Measurements from ENCODE around the gene PDPK1.
"Not testable (repeated sequence)": the region's sequence is repeated elsewhere in the genome, so short reads cannot be mapped to it uniquely, and the experiment has no call there.

The PDPK1 gene

DNA sequence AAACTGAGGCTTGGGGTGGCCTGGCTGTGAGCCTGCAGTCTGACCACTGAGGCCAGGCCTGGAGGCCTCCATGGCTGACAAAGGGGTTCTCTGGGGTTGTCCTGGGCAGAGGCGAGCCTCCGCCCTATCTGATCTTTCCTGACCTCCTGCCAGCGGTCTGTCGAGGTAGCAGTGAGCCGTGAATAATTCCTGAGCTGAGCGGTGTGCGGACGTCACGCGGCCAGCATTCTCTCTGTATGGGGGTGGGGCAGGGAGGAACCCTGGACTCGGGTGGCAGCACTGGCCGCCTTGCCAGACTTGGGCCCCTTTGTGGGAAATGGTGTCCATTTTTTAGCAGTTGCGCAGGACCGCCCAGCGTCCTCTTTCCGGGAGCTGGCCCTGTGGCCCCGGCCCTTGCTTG, 74.1 kb downstream of the PDPK1 start:
- DNase-seq (ENCODE audit: low read depth): not testable (repeated sequence)

DNA sequence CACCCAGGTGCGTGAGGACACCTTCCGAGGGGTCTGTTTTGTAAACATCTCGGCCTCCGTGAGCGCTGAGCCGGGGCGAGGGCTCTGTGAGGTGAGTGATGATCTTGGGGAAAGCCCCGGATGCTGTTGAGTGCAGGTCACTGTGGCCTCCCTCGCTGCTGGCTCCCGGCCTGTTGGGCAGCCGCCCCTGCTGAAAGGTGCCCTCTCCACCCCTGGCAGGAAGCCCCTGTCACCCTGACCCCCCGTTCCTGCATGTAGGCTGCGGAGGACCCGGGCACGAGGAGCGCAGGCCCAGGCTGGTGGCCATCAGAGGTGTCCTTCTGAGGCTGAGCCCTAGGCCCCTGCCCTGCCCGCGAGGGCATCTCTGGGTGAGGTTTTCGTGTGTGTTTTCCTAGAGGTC, 75.4 kb downstream of the PDPK1 start:
- DNase-seq (ENCODE audit: low read depth): not testable (repeated sequence)

DNA sequence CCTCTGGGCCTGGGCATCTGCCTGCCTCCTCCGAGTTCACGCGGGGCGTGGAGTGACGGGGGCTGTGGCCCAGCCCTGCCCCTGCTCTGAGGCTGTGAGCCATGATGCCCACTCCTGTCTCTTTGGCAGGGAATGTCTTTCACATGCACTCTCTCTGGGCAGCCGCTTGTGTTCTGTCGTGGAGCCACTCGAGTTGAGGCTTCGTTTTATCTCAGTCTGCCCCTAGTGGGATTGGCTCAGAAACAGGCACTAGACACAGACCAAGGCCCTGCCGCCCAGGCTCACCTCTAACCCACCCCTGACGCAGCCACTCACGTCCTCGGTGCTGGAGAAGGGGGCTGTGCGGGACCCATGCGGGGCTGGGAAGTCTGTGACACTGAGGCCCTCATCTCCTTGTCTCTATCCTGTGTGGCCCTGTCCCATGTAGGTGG, 77.0 kb downstream of the PDPK1 start:
- DNase-seq (ENCODE audit: low read depth): no peak

DNA sequence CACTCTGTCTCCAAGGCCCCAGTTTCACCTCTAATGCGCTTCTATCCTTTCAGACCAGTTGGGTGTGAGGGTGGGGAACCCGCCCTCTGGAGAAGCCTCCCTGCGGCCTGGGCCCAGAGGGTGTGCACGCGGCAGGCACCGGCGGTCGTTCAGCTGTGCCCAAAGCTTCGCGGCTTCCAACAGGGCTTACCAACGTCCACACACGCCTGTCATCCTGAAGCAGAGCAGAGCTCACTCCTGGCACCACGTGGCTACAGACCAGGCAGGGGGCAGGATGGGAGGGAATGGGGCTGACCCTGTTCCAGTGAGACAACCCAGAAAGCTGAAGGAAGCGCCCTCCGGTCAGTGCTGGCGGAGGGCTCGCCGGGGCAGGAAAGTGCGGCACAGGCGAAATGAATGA, 81.1 kb downstream of the PDPK1 start:
- DNase-seq (ENCODE audit: low read depth): not testable (repeated sequence)

DNA sequence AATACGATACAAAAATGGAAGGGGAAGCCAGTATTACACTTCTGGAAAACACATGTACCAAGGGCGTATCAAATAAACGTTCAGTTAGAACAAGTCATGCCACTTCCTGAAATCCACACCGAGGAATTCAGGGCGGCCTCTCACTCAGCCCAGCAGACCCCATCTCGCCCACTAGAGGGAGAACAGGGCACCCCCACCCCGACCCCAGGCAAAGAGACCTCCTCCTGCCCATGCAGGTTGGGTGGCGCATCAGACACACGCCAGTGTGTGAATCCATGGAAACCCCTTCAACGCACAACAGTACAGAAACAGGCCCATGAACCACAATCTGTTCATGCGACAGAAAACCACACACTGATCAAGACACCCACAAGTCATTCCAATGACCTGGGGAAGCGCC, 81.8 kb downstream of the PDPK1 start:
- not testable (repeated sequence) for DNase-seq (ENCODE audit: low read depth)

DNA sequence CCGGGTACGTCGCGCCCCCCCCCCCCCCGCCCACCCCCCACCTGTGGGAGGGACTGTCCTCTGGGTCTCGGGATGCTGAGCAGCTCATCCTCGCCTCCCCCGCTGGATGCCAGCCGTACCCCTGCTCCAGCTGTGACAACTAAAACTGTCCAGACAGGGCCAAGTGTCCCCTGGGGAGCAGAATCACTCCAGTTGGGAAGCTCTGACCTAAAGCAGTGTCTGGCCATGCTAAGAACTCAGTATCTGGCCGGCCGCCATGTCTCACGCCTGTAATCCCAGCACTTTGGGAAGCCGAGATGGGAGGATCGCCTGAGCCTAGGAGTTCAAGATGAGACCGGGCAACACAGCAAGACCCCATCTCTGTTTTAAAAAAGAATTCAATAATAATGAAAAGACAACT, 83.0 kb downstream of the PDPK1 start:
- DNase-seq (ENCODE audit: low read depth): not testable (repeated sequence)

DNA sequence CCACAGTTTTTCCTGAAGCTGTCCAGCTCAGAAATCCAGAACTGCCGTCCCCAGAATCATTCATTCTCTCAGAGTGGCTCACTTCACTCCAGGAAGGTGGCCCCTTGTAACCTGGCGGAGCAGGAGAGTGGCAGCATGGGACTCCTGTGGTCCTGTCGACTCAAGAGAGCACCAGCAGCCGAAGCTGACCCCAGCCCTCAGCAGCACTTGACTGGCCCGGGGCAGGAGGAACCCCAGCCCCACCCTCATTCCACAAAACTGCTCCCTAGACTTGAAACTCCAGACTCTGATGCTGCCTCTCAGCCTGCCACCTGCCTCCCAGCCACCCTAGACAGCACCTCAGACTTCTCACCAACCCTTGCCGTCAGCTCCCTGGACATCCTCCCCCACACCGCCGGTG, 83.6 kb downstream of the PDPK1 start:
- not testable (repeated sequence) for DNase-seq (ENCODE audit: low read depth)

DNA sequence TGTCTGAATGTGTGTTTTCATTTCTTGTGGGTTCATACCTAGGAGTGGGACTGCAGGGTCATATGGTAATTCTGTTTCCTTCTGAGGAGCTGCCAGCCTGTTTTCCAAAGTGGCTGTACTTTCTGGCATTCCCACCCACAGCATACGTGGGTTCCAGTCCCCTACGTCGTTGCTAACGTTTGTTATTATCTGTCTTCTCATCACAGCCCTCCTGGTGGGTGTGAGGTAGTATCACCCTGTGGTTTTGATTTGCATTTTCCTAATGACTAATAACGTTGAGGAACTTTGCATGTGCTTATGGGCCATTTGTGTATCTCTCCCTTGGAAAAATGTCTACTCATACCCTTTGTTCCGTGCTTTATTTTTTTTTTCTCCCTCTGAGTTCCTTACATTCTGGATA, 89.3 kb downstream of the PDPK1 start:
- DNase-seq (ENCODE audit: low read depth): not testable (repeated sequence)

DNA sequence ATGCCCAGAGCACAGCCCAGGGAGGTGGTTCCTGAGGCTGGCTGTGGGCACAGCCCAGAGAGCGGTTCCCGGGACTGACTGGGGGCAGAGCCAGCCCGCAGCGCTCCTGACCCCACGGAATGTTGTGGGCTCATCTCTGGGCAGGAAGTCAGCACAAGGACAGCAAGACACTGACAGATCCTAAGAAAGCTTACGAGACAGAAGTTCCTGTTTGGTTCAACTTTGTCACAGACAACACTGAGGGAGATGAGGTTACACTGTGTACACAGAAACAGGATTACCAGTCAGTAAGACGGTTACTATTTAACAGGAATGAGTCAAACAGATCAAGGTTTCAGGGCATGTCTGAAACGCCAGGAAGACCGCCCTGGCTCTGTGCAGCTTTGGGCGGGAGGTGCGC, 93.4 kb downstream of the PDPK1 start:
- not testable (repeated sequence) for DNase-seq (ENCODE audit: low read depth)

DNA sequence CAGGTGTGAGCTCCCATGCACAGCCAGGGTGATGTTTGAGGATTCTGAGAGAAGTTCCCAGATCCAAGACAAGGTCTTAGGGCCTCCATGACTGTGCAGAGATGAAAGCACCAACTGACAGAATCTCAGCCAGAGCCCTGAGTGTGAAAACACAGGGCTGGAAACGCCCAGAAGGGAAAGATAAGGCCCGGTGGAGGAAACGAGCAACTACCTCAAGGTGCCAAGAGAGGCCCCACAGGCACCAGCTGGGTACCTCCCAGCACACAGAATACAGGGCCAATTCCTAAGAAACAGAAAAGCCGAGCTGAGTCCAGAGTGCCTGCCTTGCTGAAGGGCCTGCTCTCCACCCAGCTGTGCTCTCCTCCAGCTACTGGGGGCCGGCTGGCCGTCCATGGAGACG, 94.5 kb downstream of the PDPK1 start:
- DNase-seq (ENCODE audit: low read depth): not testable (repeated sequence)

DNA sequence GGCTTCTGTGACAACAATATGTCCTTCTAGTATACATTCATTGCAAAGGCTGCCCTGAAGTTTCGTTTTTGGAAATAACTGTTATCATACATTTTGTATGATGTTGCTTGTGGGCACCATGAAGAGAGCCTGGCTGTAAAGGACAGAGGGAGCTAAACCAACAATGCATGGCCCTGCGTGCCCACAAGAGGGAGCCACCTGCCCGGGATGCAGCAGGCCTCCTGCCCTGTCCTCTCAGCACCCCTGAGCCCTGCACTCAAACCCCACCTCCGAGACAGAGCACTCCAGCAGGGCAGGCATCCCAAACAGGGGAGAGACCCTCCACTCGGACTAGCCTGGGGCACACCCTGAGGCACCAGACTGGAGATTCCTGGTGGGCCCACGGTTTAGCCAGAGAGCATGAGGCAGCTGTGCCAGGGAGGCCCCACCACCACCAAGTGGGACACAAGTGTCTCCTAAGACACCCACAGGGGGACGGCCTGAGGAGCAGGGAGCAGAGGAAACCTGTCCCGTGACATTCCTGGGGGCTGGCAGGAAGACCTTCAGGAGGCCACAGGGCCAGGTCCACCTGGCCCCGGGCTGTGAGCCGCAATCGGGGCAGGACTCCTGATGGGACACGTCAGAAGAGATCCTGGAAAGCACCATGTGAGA, 101.4 kb downstream of the PDPK1 start:
- DNase-seq (ENCODE audit: low read depth): not testable (repeated sequence)

DNA sequence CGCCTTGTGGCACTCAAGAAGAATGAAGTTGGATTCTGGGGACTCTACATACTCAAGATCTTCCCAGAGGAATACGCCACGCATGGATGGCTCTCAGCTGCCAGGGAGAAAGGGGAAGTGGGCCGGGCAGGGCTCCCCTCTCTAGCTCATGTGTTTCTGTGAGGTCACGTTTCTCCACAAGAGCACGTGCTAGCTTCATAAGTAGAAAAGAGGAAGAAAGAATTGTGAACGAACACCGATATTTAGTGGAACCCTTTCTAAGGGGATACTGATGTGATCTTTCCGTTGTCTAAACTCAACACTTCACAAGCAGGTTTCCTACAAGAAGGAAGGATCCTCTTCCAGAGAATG, 101.9 kb downstream of the PDPK1 start:
- DNase-seq (ENCODE audit: low read depth): not testable (repeated sequence)

DNA sequence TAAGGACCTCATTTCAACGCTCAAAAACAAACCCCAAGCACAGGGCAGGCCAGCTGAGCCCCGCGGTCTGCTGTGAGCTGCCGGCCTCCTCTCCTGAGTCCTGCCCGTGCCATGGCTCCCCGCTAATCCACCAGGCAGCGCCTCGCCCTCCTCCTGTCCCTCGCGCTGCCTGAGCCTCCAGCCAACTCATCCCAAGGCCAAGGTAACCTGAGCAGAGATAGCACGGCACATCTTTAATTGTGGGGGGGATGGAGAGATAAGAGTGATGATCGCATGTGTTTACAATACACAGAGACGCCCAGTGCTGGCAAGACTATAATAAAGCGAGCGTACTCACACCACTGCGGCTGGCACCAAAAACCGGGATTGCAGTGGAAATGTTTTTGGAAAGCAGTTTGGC, 104.7 kb downstream of the PDPK1 start:
- not testable (repeated sequence) for DNase-seq (ENCODE audit: low read depth)

DNA sequence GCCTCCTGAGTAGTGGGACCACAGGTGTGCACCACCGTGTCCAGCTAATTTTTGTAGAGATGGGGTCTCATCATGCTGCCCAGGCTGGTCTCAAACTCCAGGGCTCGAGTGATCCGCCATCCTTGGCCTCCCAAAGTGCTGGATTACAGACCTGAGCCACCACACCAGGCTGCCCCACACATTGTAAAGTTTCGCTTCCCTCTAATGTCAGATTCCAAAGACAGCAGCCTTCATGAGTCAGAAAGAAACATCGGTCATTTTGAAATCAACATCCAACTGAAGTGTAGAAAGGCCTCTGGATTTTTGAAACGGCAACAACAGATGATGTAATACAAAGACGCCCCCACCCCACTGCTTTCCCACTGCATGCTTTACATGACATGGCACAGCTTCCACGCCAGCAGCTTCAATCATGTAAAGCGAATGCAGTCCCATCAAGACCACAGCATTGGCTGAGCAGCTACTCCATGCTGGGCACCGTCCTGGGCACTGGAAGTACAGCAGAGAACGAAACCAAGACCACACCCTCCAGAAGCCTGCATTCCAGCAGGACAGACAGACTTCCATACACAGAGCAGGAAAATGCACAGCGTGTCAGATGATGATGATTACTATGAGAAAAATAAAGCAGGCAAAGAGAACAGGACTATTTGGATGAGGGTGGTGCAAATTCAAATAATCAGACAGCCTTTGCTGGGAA, 107.1 kb downstream of the PDPK1 start:
- not testable (repeated sequence) for DNase-seq (ENCODE audit: low read depth)

DNA sequence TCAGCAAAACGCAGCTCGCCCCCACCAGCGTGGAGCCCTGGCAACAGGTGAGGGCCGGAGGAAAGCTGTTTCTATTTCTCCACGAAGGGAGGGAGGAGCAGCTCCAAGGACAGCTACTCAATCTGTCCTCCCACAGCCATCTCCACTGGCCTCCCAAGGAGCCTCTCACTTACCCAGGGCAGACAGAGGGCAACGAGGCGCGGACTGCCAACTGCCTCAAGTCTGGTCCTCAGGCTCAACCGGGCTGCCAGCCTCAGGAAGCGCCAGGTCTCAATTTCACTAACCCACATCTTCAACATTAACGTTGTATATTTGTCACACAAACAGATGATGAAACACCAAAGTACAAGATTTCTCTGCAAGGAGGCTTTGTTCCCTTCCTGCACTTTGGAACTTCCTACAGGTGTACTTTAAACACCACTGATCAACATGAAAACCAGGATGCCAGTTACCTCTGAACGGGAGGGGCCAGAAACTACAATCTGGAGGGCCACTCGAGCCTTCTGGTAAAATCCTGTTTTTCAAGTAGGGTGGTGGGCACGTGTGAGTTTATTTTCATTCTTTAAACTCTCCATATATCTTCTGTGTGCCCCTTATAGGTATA, 113.5 kb downstream of the PDPK1 start:
- not testable (repeated sequence) for DNase-seq (ENCODE audit: low read depth)

Data from stromal cell of bone marrow (primary cell).